NCI-H345 treated with DMSO at 0.1 percent for 48 hours (cell line): ENCODE measurements around the gene GPR15LG.
"Not testable (repeated sequence)": the region's sequence is repeated elsewhere in the genome, so short reads cannot be mapped to it uniquely, and the experiment has no call there.

Source experiments
- DNase-seq: peaks from one replicate; lab custom pipeline; 2025; ENCODE audit not compliant: unreplicated experiment; lab: John Stamatoyannopoulos, UW

Gene GPR15LG

DNA sequence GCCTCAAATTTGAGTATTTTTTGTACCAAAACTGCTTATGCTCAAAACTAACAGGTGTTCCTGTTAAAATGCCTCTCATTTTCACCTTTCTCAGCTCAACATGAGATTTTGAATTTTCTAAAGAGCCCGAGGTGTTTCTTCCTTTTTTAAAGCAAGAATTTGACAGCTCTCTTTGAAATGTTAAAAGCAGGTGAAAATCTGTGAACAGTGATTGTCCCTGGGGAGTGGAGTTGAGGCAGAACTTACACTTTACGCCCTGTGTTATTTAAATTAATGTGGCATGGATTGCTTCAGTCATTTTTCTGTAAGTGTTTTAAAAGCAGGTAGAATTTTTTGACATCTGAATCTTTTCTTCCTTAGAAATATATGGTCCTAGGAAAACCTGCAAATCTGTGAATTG, 9.2 kb upstream of the GPR15LG start:
- DNase-seq = no peak

DNA sequence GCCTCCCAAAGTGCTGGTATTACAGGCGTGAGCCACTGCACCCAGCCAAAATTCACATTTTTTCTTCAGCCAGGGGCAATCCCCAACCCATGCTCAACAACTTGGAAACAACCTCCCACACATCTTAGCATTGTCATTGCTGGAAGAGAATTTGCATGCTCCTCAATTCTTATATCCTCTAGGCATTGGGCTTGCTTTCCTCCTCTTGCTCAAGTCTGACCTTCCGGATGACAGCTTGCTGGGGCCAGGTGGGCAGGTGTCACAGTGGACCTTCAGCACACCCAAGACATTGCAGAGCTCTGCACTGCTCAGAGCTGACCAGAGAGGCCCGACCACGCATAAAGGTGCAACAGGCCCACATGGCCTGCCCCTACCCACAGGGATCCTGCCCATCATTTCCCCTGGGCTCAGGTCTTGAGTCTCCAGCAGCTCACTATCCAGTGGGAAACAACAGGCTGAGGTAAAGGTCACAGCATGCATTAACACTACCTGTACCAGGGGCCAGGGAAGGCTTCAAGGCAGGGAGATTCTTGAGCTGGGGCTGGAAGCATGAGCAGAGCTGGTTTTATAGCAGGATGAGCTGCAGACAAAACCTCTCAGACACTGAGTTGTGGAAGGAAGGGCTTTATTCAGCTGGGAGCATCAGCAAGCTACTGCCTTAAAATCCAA, 6.8 kb upstream of the GPR15LG start:
- DNase-seq = no peak

DNA sequence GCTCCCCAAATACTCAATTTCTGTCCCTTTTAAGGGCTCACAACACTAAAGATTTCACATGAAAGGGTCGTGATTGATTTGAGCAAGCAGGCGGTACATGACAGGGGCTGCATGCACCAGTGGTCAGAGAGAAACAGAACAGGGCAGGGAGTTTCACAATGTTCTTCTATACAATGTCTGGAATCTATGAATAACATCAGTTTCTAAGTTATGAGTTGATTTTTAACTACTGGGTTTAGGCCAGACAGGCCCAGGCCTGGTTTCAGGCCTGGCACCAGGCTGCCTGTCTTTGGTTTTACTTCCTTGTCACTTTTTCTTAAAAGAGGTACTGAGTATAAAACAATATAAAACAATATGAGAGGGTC, 6.3 kb upstream of the GPR15LG start:
- not testable (repeated sequence) for DNase-seq

DNA sequence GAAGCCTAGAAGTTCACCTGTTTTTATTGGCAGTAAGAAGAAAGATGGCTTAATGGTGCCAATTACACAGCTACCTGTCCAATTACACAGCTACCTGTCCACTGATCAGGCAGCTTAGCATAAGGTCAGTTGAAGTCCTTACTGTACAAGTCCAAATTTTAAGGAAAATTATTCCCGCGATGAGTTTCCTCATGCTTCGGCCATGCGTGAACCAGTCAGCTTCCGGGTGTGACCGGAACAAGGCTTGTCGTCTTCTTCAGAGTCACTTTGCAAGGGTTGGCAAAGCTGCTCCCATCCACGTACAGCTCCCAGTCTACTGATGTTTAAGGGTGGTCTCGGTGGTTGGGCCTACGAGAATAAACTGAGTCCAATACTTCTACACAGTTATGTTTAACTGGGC, 5.2 kb upstream of the GPR15LG start:
- DNase-seq = not testable (repeated sequence)

DNA sequence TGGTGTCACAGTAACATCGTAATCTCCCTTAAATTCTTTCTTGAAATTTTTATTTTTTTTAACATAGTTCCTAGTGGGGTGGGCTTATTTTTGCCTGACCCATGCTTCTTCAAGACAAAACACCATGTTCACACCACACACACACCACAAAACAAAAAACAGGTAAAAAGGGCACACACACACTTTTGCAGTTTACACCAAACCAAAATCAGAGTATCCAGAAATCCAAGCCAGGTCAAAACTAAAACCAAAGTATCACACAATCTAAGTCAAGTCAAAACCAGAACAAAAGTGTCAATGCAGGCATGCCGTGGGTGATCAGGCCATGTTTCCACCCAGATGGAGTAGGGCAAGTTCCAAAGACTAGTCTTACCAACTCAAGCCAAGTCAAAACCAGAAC, 2.4 kb upstream of the GPR15LG start:
- DNase-seq = not testable (repeated sequence)

DNA sequence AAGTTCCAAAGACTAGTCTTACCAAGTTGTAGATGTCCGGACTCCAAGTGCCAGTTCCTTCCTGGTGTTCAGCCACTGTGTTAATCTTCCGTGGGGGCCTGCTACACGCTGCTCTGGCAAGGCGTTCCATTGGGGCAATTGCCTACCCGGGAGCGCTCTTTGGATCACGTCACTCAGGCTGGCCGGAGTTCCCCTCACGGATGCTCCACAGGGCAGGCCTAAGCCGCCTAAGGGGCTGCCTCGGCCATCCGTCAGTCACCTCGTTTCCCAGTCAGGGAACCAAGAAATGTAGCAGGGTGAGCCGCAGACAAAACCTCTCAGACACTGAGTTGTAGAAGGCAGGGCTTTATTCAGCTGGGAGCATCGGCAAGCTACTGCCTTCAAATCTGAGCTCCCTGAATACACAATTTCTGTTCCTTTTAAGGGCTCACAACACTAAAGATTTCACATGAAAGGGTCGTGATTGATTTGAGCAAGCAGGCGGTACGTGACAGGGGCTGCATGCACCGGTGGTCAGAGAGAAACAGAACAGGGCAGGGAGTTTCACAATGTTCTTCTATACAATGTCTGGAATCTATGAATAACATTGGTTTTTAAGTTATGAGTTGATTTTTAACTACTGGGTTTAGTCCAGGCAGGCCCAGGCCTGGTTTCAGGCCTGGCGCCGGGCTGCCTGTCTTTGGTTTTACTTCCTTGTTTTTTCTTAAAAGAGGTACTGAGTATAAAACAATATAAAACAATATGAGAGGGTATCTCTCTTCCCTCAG, 1.7 kb upstream of the GPR15LG start:
- DNase-seq = not testable (repeated sequence)

DNA sequence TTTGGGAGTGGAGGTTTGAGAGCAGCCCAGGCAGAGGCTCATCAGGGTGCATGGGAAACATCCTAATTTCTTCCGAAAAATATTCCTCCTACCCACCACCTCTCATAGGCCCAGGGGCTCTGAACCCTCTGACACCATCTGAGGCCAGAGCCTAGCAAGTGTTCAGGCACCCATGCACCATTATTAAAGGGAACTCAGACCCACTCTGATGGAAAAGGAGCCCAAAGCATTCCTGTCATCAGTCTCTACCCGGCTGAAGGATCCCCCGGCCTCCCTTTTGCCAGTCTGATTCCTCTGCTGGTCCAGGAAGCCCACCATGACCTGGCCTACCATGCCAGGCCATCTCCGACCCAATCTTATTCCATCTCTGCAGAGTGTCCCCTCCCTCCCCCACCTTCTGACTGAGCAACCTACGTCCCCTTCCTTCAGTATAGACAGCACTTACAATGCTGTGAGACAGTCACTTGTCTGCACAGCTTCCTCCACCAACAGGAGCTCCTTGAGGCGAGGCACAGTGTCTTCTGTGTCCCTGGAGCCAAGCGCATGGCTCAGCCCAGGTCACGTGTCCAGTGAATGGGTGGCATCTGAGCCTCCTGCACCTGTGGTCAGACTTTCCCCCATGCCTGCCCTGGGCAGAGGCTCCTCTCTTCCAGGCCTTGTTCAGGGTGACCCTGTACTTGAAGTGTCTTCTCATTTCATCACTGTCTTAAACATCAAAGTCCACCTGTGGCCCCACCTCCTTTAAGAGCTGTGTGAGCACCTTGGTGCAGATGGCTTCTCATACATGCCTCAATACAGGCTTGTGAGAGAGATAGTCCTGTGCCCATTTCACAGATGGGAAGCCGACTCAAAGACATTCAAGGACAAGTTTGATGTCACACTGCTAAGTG, 889 bp upstream of the GPR15LG start:
- DNase-seq = no peak

DNA sequence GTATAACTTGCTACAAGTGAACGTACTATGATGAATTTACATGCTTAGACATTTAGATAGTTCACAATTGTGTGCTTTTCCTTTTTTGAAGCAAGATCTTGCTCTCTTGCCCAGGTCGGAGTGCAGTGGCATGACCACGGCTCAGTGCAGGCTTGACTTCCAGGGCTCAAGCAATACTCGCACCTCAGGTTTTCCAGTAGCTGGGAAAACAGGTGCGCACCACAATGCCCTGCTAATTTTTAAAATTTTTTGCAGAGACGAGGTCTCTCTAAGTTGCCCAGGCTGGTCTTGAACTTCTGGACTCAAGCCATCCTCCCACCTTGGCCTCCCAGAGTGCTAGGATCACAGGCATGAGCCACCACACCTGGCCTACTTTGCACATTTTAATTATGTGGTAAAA, 1.8 kb downstream of the GPR15LG start:
- DNase-seq = no peak

DNA sequence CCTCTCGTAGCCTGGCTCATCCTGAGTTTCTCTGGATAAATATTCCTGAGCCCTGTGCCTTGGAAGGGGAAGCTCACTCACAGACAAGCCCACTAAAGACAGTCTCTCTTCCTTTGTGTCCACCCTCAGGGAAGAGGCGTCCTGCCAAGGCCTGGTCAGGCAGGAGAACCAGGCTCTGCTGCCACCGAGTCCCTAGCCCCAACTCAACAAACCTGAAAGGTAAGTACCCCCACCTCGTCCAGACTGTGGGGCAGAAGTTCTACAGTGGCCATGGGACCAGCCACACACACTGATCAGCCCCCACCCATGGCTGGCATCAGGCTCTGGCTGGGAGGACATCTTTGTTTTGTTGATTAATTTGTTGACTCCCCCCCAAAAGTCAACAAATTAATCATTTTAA, 2.8 kb downstream of the GPR15LG start:
- no peak for DNase-seq

DNA sequence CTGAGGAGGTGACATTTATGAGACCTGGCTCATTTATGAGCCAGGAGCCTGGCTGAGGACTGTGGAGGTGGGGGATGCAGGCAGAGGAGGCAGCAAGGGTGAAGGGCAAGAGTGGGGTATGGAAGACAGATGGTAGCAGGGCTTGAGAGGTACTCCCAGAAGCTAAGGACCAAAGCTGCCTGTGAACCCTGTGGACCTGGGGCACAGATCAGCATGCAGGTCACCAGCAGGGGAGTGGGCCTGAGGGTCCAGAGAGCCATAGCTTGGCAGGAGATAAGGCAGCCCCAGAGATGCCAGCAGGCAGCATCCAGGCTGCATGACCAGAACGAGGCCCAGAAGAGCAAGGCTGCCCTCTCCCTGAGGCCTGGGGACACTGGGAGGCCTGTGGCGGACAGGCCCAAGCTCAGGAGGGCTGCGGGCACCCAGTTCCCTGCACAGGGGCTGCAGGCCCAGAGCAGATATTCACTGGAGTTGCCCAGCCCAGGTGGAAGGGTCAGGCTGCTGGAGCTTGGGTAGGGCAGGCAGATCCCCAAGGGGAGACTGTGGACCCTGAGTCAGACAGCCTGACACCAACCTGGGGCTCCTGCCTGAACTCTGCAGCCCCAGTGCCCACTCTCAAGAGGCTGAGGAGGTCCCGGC, 3.4 kb downstream of the GPR15LG start:
- DNase-seq = no peak

DNA sequence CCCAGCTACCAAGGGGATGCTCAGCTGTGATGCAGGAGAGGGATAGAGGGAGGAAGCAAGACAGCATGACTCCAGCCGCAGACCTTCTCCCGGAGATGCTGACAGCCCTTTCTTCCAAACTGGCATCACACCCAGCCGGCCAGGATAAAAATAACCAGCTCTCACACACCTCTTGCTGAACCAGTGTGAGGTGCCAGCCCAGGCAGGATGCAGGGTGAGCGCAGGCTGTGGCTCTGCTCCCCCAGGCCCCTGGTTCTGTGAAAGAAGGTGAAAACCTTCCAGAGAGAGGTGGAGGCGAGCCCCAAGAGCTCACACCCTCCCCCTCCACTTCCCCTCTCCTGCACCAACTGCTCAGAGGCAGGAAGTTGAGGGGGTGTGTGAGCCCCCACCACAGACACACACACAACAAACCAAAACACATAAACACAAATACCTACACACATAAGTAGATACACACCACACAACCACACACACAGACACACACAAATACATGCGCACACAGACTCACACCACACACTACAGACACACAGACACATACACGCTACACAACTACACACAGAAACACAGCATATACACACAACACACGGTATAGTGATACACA, 4.0 kb downstream of the GPR15LG start:
- DNase-seq = no peak

DNA sequence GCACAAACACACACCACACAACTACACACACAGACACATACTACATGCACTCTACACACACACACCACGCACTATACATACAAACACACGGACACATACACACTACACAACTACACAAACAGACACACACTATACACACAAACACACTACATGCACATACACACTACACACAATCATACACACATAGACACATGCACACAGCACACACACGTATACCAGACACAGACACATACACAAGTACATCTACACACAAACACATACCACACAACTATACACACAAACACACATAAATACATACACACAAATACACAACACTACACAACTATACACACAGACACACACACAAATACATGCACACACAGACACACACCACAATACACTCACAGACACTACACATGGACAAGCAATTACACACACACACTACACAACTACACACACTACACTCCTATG, 4.6 kb downstream of the GPR15LG start:
- no peak for DNase-seq

DNA sequence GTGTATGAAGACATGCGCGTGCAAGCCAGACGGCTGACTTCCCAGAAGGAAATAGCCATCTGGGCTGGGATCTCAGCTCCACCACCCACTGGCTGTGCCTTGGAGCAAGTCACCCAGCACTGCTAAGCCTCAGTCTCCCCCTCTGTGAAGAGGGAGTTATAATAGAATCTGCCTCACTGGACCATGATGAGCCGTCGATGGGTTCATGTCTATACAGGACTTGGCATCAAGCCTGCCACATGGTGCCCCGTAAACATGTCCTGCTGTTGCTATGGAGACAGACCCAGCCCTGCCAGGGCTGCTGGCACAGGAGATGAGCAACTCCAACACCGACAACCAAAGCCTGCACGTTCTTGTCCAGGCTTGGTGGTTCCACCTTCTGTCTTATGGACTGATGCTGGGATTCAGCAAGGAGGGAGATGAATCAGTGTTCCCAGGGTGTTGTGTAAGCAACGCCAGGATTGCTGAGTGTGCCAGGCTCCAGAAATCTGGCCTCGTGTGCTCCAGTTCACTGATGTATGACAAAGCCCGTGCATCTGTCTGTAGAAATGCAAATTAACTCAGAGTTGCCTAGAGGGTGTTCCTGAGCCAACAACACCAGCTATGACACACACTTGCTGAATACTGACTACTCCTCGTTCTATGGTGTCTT, 5.6 kb downstream of the GPR15LG start:
- DNase-seq = peak; percentile 76

DNA sequence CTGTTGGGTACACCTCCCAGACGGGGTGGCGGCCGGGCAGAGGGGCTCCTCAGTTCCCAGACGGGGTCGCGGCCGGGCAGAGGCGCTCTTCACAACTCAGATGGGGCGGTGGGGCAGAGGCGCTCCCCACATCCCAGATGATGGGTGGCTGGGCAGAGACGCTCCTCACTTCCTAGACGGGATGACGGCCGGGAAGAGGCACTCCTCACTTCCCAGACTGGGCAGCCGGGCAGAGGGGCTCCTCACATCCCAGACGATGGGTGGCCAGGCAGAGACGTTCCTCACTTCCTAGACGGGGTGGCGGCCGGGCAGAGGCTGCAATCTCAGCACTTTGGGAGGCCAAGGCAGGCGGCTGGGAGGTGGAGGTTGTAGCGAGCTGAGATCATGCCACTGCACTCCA, 6.8 kb downstream of the GPR15LG start:
- not testable (repeated sequence) for DNase-seq

DNA sequence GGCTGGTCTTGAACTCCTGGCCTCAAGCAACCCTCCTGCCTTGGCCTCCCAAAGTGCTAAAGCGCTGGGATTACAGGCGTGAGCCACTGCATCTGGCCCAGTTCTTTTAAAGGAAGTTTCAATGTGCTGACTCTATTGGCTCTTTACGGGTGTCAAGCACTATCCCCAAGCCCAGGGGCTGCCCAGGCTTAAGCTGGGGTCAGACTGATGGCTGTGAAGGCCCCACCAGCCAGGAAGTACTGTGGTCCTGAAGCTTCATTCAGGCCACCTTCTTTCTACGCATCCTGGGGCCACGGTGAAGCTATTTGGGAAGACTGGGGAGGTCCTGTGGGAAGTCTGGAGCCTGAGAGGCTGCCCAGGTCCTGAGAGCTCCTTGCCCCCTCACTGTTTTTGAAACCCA, 8.0 kb downstream of the GPR15LG start:
- no peak for DNase-seq

DNA sequence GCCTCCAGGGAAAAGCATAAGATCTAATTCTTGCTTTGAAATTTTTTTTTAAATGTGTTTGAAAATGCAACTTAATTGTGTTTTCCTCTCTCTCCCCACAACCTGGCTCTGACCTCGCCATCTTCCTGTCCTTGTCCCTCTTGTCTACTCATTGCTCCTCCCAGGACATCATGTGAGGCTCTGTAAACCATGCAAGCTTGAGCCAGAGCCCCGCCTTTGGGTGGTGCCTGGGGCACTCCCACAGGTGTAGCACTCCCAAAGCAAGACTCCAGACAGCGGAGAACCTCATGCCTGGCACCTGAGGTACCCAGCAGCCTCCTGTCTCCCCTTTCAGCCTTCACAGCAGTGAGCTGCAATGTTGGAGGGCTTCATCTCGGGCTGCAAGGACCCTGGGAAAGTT, 10.9 kb downstream of the GPR15LG start:
- DNase-seq = no peak

DNA sequence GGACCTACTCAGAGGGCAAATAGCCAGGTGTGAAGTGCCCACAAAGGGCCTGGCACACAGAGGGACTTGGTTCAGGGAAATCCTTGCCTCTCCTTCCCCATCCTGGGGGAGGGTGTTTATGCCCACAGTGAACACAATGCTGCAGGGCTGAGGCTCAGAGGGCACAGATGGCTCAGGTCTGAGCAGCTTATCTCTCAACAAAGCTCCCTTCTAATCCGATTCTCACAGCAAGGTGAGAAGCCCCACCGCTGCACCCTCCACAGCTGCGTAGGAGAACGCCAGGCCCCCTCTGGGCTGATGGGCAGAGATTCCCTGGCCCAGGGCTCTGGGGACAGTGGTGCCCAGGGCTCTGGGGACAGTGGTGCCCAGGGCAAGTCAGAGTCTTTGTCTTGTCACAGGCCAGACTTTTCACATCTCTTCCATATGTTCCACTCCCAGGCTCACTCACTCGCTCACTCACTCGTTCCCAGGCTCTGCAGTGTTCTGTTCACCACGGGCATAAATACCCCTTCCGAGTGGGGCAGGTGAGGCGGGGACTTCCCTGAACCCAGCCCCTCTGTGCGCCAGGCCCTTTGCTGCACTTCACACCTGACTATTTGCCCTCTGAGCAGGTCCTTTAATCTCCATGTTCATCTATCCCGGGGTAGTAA, 12.1 kb downstream of the GPR15LG start:
- no peak for DNase-seq

DNA sequence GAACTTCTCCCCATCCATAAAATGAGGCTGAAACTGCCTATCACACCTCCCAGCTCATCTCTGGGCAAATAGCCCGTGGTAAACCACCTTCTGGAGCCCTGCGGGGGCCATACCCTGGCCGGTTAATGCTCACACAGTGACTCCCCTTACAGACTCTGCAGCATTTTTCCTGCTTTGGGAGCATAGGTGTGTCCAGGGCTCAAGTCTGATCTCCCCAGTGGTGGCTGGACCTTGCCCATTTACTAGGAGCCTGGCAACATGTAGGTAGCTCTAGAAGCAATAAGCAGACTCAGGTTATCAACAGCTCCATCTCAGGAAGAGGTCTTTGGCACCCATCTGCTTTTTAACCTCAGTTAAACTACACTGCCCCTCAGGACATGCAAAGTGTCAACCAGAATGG, 15.2 kb downstream of the GPR15LG start:
- no peak for DNase-seq

DNA sequence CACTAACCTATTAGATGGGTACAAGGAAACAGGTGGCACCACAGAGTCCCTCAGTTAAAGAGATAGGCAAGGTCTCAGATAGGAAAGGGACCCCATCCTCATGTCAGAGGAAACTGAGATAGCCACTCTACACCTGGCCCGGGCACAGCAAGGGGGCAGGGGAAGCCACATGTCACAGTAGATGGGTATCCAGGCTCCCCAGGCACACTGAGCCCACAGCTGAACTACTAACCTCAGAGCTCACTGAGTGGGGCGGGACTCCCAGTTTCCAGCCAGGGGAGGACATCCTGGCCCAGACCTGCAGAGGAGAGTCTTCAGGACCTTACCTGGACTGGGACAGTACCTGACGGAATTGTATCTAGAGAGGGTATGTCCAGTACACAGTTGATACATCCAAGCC, 17.0 kb downstream of the GPR15LG start:
- DNase-seq = no peak

DNA sequence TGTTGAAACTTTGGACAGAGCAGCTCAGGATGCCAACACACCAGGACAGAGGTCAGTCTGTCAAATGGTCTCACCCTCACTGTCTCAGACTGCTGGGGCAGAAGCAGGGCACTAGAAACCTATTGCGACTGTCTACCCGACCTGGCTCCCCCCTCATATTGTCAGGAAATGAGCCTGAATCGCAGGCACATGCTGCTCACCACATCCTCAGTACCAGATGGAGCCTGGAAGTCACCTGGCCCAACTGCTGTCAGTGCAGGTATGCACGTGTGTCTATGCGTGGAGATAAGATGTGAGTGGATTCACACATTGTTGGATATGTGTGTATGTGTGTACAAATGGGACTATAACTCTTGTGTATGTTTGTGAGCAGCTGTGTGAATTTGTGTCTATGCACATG, 17.5 kb downstream of the GPR15LG start:
- no peak for DNase-seq
